Stomach smooth muscle (tissue), 2 donors: Measurements from ENCODE around the gene HERPUD2.
A peak's percentile ranks its signal among the peaks of the same experiment; 100 is the strongest.
"Not testable (repeated sequence)": the region's sequence is repeated elsewhere in the genome, so short reads cannot be mapped to it uniquely, and the experiment has no call there.

Source experiments
- H3K27ac ChIP-seq: one replicate; pipeline ENCODE4 v1.7.0; 2013; ENCODE audit warnings: mild to moderate bottlenecking, low read length, inconsistent platforms
- H3K27me3 ChIP-seq, 2 donors: one replicate each; pipeline ENCODE4 v1.7.0; 2013; ENCODE audit warnings: low read length in 2 of 2; ENCODE audit not compliant: insufficient read depth in 2 of 2, control insufficient read depth in 1 of 2
- H3K36me3 ChIP-seq, 2 donors: one replicate each; pipeline ENCODE4 v1.7.0; 2013; ENCODE audit warnings: low read length in 2 of 2; ENCODE audit not compliant: control insufficient read depth in 2 of 2, insufficient read depth in 2 of 2
- H3K4me1 ChIP-seq: one replicate; pipeline ENCODE4 v1.7.0; 2013; ENCODE audit warnings: low read length; ENCODE audit not compliant: control insufficient read depth, insufficient read depth
- H3K4me3 ChIP-seq, 2 donors: one replicate each; pipeline ENCODE4 v1.7.0; 2013; ENCODE audit warnings: low read length in 2 of 2
- H3K9ac ChIP-seq, 2 donors: one replicate each; pipeline ENCODE4 v1.7.0; 2013; ENCODE audit warnings: low read length in 2 of 2, mild to moderate bottlenecking in 1 of 2
- H3K9me3 ChIP-seq, 2 donors: one replicate each; pipeline ENCODE4 v1.7.0; 2013; ENCODE audit warnings: low read length in 2 of 2; ENCODE audit not compliant: control insufficient read depth in 2 of 2
- donor health status: healthy.
- donor health status: Pancreatic carcinoma.

Gene HERPUD2

DNA sequence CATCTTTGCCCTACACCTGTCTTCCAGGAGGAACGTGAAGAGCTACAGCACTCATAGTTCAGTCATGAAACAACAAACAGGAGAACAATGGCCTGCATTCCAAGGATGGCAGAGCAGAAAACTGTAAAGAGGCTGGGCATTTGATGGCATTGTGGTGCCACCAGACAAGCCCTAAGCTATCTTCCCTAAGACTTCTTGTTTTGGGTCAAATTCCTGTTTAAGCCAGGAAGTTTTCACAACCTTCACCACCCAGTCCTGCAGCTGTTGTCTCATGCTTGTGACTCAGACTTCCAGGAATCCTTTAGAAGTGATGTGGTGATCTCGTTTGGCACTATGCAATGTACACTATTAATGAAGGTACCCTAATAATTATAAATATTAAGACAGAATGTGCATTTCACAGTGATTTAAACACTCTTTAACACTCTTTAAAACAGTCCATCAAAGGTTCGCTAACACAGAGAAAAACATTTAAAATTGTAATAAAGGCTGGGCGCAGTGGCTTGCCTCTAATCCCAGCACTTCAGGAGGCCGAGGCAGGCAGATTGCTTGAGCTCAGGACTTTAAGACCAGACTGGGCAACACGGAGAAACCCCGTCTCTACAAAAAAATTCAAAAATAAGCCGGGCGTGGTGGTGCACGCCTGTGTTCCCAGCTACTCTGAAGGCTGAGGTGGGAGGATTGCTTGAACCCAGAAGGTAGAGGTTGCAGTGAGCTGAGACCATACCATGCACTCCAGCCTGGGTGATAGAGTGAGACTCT is 2.7 kb upstream of the HERPUD2 start:
- H3K4me1 ChIP-seq = peaks cover 14% of the 10 kb centered on the region
- H3K36me3 ChIP-seq = peaks cover 0 to 2% of the 10 kb centered on the region in 2 donors
- no peak overlapping the region for H3K27ac ChIP-seq
- no peaks in the 10 kb centered on the region for H3K27me3 ChIP-seq
- H3K4me3 ChIP-seq = no peak overlapping the region
- no peak overlapping the region for H3K9ac ChIP-seq
- no peaks in the 10 kb centered on the region for H3K9me3 ChIP-seq

- Histone ChIP-seq H3K27me3 (no peaks in the 10 kb centered on the region), H3K36me3 (peaks cover 0 to 2% of the 10 kb centered on the region in 2 donors), H3K9me3 (no peaks in the 10 kb centered on the region), H3K4me3 (peak overlapping the region; percentile 98 to 99), H3K9ac (no peak overlapping the region), H3K4me1 (peaks cover 19% of the 10 kb centered on the region), H3K27ac (no peak overlapping the region)
Measured at GRCh38 chr7:35695987-35696386, 1.1 kb upstream of the HERPUD2 start.

DNA sequence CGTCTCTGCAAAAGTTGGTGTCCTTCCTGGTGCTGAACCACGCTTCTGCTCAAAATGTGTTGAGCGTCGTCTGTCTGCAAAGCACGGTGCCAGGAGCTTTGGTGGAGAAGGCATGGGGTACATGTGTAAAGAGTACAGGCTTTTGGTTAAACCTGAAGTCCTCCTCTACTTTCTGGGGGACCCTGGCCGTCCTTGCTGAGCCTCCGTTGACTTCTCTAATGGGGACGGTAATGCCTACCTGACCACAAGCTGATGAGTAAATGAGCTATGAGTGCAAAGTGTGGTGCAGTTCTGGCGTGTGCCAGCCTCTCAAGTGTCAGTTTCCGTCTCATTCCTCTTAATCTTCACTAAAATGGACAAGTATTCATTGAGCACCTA is 527 bp upstream of the HERPUD2 start:
- Histone ChIP-seq H3K27ac (peak overlapping the region; percentile 86), H3K4me1 (peaks cover 22% of the 10 kb centered on the region), H3K4me3 (peak overlapping the region; percentile 98 to 99), H3K9ac (peak overlapping the region; percentile 92 to 94), H3K9me3 (no peaks in the 10 kb centered on the region), H3K36me3 (peaks cover 0 to 2% of the 10 kb centered on the region in 2 donors), H3K27me3 (no peaks in the 10 kb centered on the region)

DNA sequence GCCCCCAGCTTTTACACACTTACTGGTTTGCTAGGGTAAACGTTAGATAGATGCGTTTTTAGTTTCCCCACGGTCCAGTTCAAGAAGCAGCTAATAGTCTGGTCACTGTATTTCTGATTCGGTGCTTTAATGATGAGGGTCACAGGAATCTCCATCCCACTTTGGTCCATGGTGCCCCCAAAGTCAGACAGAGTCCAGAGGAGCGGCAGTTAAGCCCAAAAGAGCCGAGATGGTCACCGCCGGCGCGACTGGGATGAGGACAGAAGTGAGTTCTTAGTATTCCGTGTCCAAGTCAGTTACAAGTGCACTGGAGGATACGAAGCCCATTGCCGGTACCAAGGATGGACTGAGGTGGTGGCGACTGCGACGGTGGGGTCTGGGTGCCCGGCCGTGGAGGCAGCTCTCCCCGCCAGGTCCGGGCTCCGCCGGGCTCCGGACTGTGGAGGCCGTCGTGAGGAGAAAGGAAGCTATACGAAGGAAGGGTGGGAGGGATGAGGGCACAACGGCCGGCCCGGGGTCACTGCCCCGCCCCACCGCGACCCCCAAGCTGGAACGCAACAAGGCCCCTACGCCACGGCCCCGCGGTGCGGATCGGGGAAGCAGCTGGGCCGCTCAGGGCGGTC is 663 bp downstream of the HERPUD2 start:
- H3K4me3 ChIP-seq = peak overlapping the region; percentile 98 to 99
- H3K4me1 ChIP-seq = peaks cover 22% of the 10 kb centered on the region
- peak overlapping the region; percentile 86 for H3K27ac ChIP-seq
- H3K27me3 ChIP-seq = no peaks in the 10 kb centered on the region
- H3K9me3 ChIP-seq = no peaks in the 10 kb centered on the region
- H3K36me3 ChIP-seq = peaks cover 0 to 2% of the 10 kb centered on the region in 2 donors
- H3K9ac ChIP-seq = peak overlapping the region; percentile 92 to 94

- Histone ChIP-seq H3K27me3 (no peaks in the 10 kb centered on the region), H3K9me3 (no peaks in the 10 kb centered on the region), H3K36me3 (peaks cover 0 to 2% of the 10 kb centered on the region in 2 donors), H3K4me1 (peaks cover 25% of the 10 kb centered on the region), H3K27ac (no peak overlapping the region), H3K9ac (no peak overlapping the region), H3K4me3 (peak overlapping the region; percentile 65 to 98)
Measured at GRCh38 chr7:35691827-35692307, 3.1 kb downstream of the HERPUD2 start.

DNA sequence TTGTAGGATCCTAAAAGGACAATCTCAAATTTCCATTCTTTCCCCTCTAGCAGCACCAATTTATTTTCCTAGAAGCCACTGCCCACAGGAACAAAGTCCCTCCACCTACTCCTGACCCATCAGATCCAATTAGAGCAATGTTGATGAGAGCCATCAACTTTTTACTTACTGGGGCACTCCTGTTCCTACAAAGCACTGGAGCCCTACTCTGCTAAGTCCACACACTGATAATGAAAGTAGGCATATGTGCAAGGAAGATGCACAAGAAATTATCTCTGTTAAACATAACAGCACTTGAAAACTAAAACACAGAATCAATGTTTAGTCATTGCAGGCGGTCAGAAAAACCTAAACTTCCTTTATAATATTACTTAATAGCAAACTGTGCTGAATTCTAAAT is 3.6 kb downstream of the HERPUD2 start:
- no peaks in the 10 kb centered on the region for H3K27me3 ChIP-seq
- peak overlapping the region; percentile 65 to 98 for H3K4me3 ChIP-seq
- no peak overlapping the region for H3K27ac ChIP-seq
- no peak overlapping the region for H3K9ac ChIP-seq
- no peaks in the 10 kb centered on the region for H3K9me3 ChIP-seq
- H3K4me1 ChIP-seq = peaks cover 25% of the 10 kb centered on the region
- H3K36me3 ChIP-seq = no peaks in the 10 kb centered on the region

GRCh38 chr7:35690614-35691013 is 4.3 kb downstream of the HERPUD2 start:
- H3K9ac ChIP-seq, H3K27ac ChIP-seq, H3K36me3 ChIP-seq, H3K27me3 ChIP-seq, H3K9me3 ChIP-seq: not testable (repeated sequence)
- peaks cover 22% of the 10 kb centered on the region for H3K4me1 ChIP-seq
- peak overlapping the region in 1 of 2 donors; percentile 38 for H3K4me3 ChIP-seq

GRCh38 chr7:35685781-35686180 is 9.2 kb downstream of the HERPUD2 start:
- Histone ChIP-seq H3K27me3 (no peaks in the 10 kb centered on the region), H3K4me3 (no peak overlapping the region), H3K4me1 (peaks cover 4% of the 10 kb centered on the region), H3K27ac (no peak overlapping the region), H3K9ac (no peak overlapping the region), H3K36me3 (no peaks in the 10 kb centered on the region), H3K9me3 (no peaks in the 10 kb centered on the region)

DNA sequence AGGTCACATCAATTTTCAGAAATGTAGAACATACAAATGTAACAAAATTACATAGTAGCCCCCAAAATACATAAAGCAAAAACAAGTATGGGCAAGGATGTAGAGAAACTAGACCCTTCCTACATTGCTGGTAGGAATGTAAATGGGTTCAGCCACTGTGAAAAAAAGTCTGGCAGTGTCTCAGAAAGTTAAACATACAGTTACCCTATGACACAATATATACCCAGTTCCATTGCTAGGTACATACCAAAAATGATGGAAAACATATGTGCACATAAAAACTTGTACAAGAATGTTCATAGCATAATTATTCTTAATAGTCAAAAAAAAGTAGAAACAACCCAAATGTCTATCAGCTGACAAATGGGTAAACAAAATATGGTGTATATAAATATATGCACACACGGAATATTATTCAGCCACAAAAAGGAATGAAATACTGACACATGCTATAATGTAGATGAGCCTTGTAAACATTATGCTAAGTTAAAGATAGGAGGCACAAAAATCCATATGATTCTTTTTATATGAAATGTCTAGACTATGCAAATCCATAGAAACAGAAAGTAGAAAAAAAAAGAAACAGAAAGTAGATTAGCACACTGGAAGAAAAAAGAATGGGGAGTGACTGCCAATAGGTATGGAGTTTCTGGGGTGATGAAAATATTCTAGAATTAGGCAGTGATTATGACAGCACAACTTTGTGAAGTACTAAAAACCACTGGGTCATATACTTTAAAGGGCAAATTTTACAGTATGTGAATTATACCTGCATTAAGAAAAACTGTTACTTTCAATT is 13.5 kb downstream of the HERPUD2 start:
- Histone ChIP-seq H3K36me3 (no peaks in the 10 kb centered on the region), H3K9me3 (no peaks in the 10 kb centered on the region), H3K27ac (no peak overlapping the region), H3K4me3 (no peak overlapping the region), H3K9ac (no peak overlapping the region), H3K27me3 (no peaks in the 10 kb centered on the region), H3K4me1 (no peaks in the 10 kb centered on the region)

GRCh38 chr7:35680403-35681013 is 14.4 kb downstream of the HERPUD2 start:
- H3K36me3 ChIP-seq = no peaks in the 10 kb centered on the region
- no peaks in the 10 kb centered on the region for H3K9me3 ChIP-seq
- H3K4me3 ChIP-seq = no peak overlapping the region
- no peak overlapping the region for H3K9ac ChIP-seq
- H3K27me3 ChIP-seq = no peaks in the 10 kb centered on the region
- no peaks in the 10 kb centered on the region for H3K4me1 ChIP-seq
- no peak overlapping the region for H3K27ac ChIP-seq
